GM12878 (cell line): ENCODE results near the gene PRCP. TPM values are rescaled to one million over a fixed set of nuclear protein-coding genes. Genes with fewer than 3 reads are reported as not detected.

ENCODE experiments used
- ATAC-seq: fragments of 200-7000 bp; cut with Tn5 transposase; 3 replicates; pipeline ENCODE4 v1.9.1; 2020; ENCODE audit warnings: mild to moderate bottlenecking, moderate library complexity
- BruUV-seq: library from RNA; stranded (reverse); fragments of 400-500 nt; replicated peaks from 2 replicates; lab custom pipeline; 2021; lab: Mats Ljungman, UMichigan
- CTCF ChIA-PET: fragments of 300-600 bp; sonication (Branson Sonifier 250); formaldehyde crosslinking; extraction: SDS; loops from one replicate; lab custom pipeline; 2021; ENCODE audit warnings: inconsistent platforms; lab: Yijun Ruan, JAX
- POLR2A ChIA-PET: fragments of 350-600 bp; formaldehyde crosslinking; extraction: SDS; loops from one replicate; lab custom pipeline; 2021; ENCODE audit warnings: inconsistent platforms; lab: Charles Lee
- RAD21 ChIA-PET: fragments of 300-600 bp; sonication (Branson Sonifier 250); formaldehyde crosslinking; loops from one replicate; lab custom pipeline; 2023; ENCODE audit warnings: antibody characterized with exemption; ENCODE audit not compliant: unreplicated experiment; lab: Charles Lee
- SMC1A ChIA-PET: fragments of 300-600 bp; sonication (Branson Sonifier 250); formaldehyde crosslinking; loops from one replicate; lab custom pipeline; 2023; ENCODE audit not compliant: unreplicated experiment, uncharacterized antibody; lab: Charles Lee
- DNase-seq: peaks from one replicate; pipeline ENCODE4 v3.0.0-alpha.2; 2011; ENCODE audit warnings: low read depth, low spot score
- FAIRE-seq: peaks from 3 replicates; lab custom pipeline; 2011; peaks lifted over from hg19 to GRCh38; lab: Jason Lieb, UNC
- H2AFZ ChIP-seq: 2 replicates; pipeline ENCODE4 v1.6.0; 2011; ENCODE audit warnings: low read depth, low read length, control low read depth; ENCODE audit not compliant: control insufficient read depth
- H3K27ac ChIP-seq: 2 replicates; pipeline ENCODE4 v1.5.1; 2011; ENCODE audit warnings: control low read depth; ENCODE audit not compliant: control insufficient read depth, insufficient read depth
- H3K27me3 ChIP-seq, 2 experiments: replicated peaks in 1 of 2; 2 replicates each; pipeline versions ENCODE4 v1.6.0 to v1.6.1; 2011; ENCODE audit warnings: low read length in 1 of 2; ENCODE audit not compliant: control insufficient read depth in 2 of 2, insufficient read depth in 2 of 2
- H3K36me3 ChIP-seq, 2 experiments: 2 replicates each; pipeline ENCODE4 v1.5.1; 2011; ENCODE audit warnings: low read length in 1 of 2; ENCODE audit not compliant: control insufficient read depth in 2 of 2, insufficient read depth in 2 of 2
- H3K4me1 ChIP-seq: 2 replicates; pipeline ENCODE4 v1.6.1; 2011; ENCODE audit warnings: mild to moderate bottlenecking, low read length, moderate library complexity, mixed read lengths; ENCODE audit not compliant: control insufficient read depth, insufficient read depth
- H3K4me2 ChIP-seq: 2 replicates; pipeline ENCODE4 v1.6.0; 2011; ENCODE audit warnings: control low read depth; ENCODE audit not compliant: control insufficient read depth, insufficient read depth
- H3K4me3 ChIP-seq: fragments of 200-600 bp; sonication (generic); 2 replicates; pipeline ENCODE4 v1.5.1; 2016
- H3K79me2 ChIP-seq: 2 replicates; pipeline ENCODE4 v1.6.0; 2011; ENCODE audit warnings: low read length; ENCODE audit not compliant: control insufficient read depth, insufficient read depth
- H3K9ac ChIP-seq: 2 replicates; pipeline ENCODE4 v1.8.0; 2011; ENCODE audit warnings: low read length, control low read depth, mixed read lengths; ENCODE audit not compliant: control insufficient read depth, insufficient read depth
- H3K9me3 ChIP-seq: replicated peaks from 3 replicates; pipeline ENCODE4 v1.5.1; 2011; ENCODE audit warnings: mild to moderate bottlenecking, low read length; ENCODE audit not compliant: control insufficient read depth, insufficient read depth
- H4K20me1 ChIP-seq: 2 replicates; pipeline ENCODE4 v1.6.0; 2011; ENCODE audit not compliant: control insufficient read depth, insufficient read depth
- ATF2 ChIP-seq: IDR thresholded peaks from 2 replicates; pipeline ENCODE4 v1.6.1; 2012; ENCODE audit warnings: low read length, inconsistent platforms
- BCL11A ChIP-seq: IDR thresholded peaks from 2 replicates; pipeline ENCODE4 v1.6.1; 2011; ENCODE audit warnings: low read depth, low read length
- BCLAF1 ChIP-seq: fragments of 450-650 bp; IDR thresholded peaks from 2 replicates; pipeline ENCODE4 v1.6.1; 2017; ENCODE audit warnings: antibody characterized with exemption, mild to moderate bottlenecking, moderate library complexity
- CREM ChIP-seq: IDR thresholded peaks from 2 replicates; pipeline ENCODE4 v1.6.1; 2014; ENCODE audit warnings: antibody characterized with exemption, low read depth
- E2F4 ChIP-seq: IDR thresholded peaks from 2 replicates; pipeline ENCODE4 v1.6.1; 2012; ENCODE audit warnings: low read depth, low read length, improper control_type of control experiment
- MLLT1 ChIP-seq: fragments of 450-650 bp; IDR thresholded peaks from 2 replicates; pipeline ENCODE4 v1.6.1; 2016; ENCODE audit warnings: mild to moderate bottlenecking
- MXI1 ChIP-seq: fragments of 150-350 bp; IDR thresholded peaks from 2 replicates; pipeline ENCODE4 v1.6.1; 2011; ENCODE audit warnings: low read depth, mild to moderate bottlenecking, inconsistent platforms, low read length, improper control_type of control experiment
- NR2C2 ChIP-seq: IDR thresholded peaks from 2 replicates; pipeline ENCODE4 v1.6.1; 2011; ENCODE audit warnings: borderline replicate concordance, low read depth; ENCODE audit not compliant: control insufficient read depth, insufficient read length
- NRF1 ChIP-seq: conservative IDR thresholded peaks from 2 replicates; pipeline ENCODE4 v1.6.1; 2011; ENCODE audit warnings: mild to moderate bottlenecking, low read depth, low read length, improper control_type of control experiment
- PAX8 ChIP-seq: fragments of 450-650 bp; IDR thresholded peaks from 2 replicates; pipeline ENCODE4 v1.6.1; 2017; ENCODE audit warnings: mild to moderate bottlenecking, moderate library complexity
- SUPT20H ChIP-seq: IDR thresholded peaks from 2 replicates; pipeline ENCODE4 v1.6.1; 2011; ENCODE audit warnings: low read depth, mild to moderate bottlenecking, low read length, moderate library complexity, borderline replicate concordance; ENCODE audit not compliant: control insufficient read depth
- TCF7 ChIP-seq: IDR thresholded peaks from 2 replicates; pipeline ENCODE4 v1.6.1; 2014; ENCODE audit warnings: antibody characterized with exemption, borderline replicate concordance
- ZNF274 ChIP-seq: IDR thresholded peaks from one replicate; pipeline ENCODE4 v1.8.0; 2011; ENCODE audit not compliant: insufficient read length, insufficient read depth
- ZNF384 ChIP-seq: IDR thresholded peaks from 2 replicates; pipeline ENCODE4 v1.6.1; 2012; ENCODE audit warnings: low read depth, mild to moderate bottlenecking, low read length, improper control_type of control experiment, borderline replicate concordance
- ZZZ3 ChIP-seq: IDR thresholded peaks from 2 replicates; pipeline ENCODE4 v1.6.1; 2011; ENCODE audit warnings: low read depth; ENCODE audit not compliant: control insufficient read depth, insufficient read length
- WGBS: methylation state at CpG from one replicate; pipeline ENCODE4 v1.1.6; 2016; ENCODE audit warnings: low lambda C conversion rate; ENCODE audit not compliant: insufficient replicate concordance, insufficient coverage; ENCODE audit errors: missing lambda C conversion rate; 5-methylcytosine and 5-hydroxymethylcytosine counted together
- in situ Hi-C: fragments of 300-500 bp; cut with MboI; formaldehyde crosslinking; loops from 9 replicates; pipeline ENCODE4 v1.14.3; 2018; ENCODE audit warnings: mixed read lengths
- intact Hi-C: fragments of 100-400 bp; cut with micrococcal nuclease; formaldehyde crosslinking; loops from one replicate; pipeline ENCODE4 v1.14.2; 2022; ENCODE audit not compliant: unreplicated experiment
- polyA plus RNA-seq, 11 experiments: library from polyadenylated mRNA; depleted of rRNA in 4 of 11; unstranded in 6 of 11; stranded (reverse) in 5 of 11; fragments of >200 nt; fragmentation: Nextera tagmentation in 4 of 11; fragmentation: Illumina TruSeq in 1 of 11; extraction: Ambion mirVana in 4 of 11; extraction: Trizol in 1 of 11; gene quantifications; 1 replicate in 1 of 11; 2 replicates in 10 of 11; pipeline versions ENCODE4 v1.2.1 to v1.2.3, GENCODE V29; 2011 to 2016; ENCODE audit warnings: inconsistent platforms in 2 of 11, missing spikeins in 2 of 11, low read depth in 1 of 11
- total RNA-seq, 4 experiments: library from RNA; depleted of rRNA in 3 of 4; stranded (reverse); fragments of >200 nt in 3 of 4; fragmentation: Illumina TruSeq in 1 of 4; extraction: Trizol in 1 of 4; gene quantifications; 2 replicates each; pipeline versions ENCODE4 v1.2.1 to v1.2.3, GENCODE V29; 2013 to 2021

PRCP gene
- total and polyA plus RNA-seq, 10 of the 15 experiments (the other 5 are each of a cell fraction or from before 2014, with no cell fraction given), result 14.9 to 43.6 (median 20.0) TPM

- TF ChIP-seq BCLAF1, result no peak
- TF ChIP-seq NRF1, result no peak
- TF ChIP-seq MLLT1, result no peak
- TF ChIP-seq, all 136 proteins: peak for 0
Measured at GRCh38 chr11:82857145-82857544, 43.1 kb downstream of the PRCP start (continued).

- no peak overlapping the region for H3K4me2 ChIP-seq
- in situ Hi-C loops (no loop called here), intact Hi-C loops (no loop called here)
- H3K9me3 ChIP-seq, result no peaks in the 10 kb centered on the region
- no peak overlapping the region for H3K4me3 ChIP-seq
- FAIRE-seq, result no peak
- SMC1A ChIA-PET, result interaction anchor here (1.1 to 1.2 kb wide), 2 partner anchors 170 to 230 kb away, joined by 3 read pairs; no protein-coding TSS in a partner anchor
- H3K27me3 ChIP-seq, result no peaks in the 10 kb centered on the region
- H3K9ac ChIP-seq, result no peak overlapping the region
- 97% methylated on average over 2 of the region's 2 CpGs for WGBS
- POLR2A ChIA-PET, result no interaction called here
- no peaks in the 10 kb centered on the region for H3K79me2 ChIP-seq
- no peak overlapping the region for H3K27ac ChIP-seq
- CTCF ChIA-PET, result interaction anchor here (1.1 kb wide), 1 partner anchor 80 kb away, joined by 3 read pairs; no protein-coding TSS in a partner anchor
- BruUV-seq, result no TSS peak
- no peaks in the 10 kb centered on the region for H3K4me1 ChIP-seq
- H2AFZ ChIP-seq, result no peak overlapping the region
- RAD21 ChIA-PET, result no interaction called here
- no peak for DNase-seq
- H4K20me1 ChIP-seq, result no peaks in the 10 kb centered on the region
- no peak for ATAC-seq
- no peaks in the 10 kb centered on the region for H3K36me3 ChIP-seq
- TF ChIP-seq PAX8 (no peak), SUPT20H (no peak), CREM (no peak), MXI1 (no peak), ZZZ3 (no peak), TCF7 (no peak), NR2C2 (no peak), E2F4 (no peak), ZNF384 (no peak), BCL11A (no peak), ZNF274 (no peak), MLLT1 (no peak), ATF2 (no peak)
Measured at GRCh38 chr11:82855616-82856015, 44.6 kb downstream of the PRCP start.
